ENCODE results near the gene GATD1.

Gene GATD1

GRCh38 chr11:724778-725386, 52.4 kb downstream of the GATD1 start:
- no peak for DNase-seq

- no peak for DNase-seq
Measured at GRCh38 chr11:724049-724777, 53.1 kb downstream of the GATD1 start.

- no peak for DNase-seq
Measured at GRCh38 chr11:723120-723883, 54.0 kb downstream of the GATD1 start.

GRCh38 chr11:722346-722811, 54.9 kb downstream of the GATD1 start:
- no peak for DNase-seq

DNA sequence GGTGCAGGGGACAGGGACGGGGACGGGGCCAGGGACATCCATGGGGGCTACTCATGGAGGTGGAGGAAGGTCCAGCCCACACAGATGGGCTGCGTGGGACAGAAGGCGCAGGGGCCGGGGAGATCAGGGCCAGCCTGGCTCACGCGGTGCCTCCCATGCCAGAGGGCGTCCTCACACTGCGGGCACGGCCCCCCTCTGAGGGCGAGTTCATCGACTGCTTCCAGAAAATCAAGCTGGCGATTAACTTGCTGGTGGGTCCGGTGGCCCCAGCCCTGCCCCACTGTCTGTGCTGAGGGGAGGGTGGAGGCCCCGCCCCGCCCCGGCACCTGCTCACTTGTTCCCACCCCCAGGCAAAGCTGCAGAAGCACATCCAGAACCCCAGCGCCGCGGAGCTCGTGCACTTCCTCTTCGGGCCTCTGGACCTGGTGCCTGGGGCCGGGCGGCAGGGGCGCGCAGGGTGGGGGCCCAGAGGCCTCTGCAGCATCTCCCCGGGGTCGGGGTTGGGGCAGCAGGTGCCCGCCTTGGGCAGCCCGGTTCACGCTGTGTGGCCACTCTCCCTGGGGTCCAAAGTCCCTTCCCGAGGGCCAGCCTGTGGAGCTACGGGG, 55.4 kb downstream of the GATD1 start:
- DNase-seq: no peak

DNA sequence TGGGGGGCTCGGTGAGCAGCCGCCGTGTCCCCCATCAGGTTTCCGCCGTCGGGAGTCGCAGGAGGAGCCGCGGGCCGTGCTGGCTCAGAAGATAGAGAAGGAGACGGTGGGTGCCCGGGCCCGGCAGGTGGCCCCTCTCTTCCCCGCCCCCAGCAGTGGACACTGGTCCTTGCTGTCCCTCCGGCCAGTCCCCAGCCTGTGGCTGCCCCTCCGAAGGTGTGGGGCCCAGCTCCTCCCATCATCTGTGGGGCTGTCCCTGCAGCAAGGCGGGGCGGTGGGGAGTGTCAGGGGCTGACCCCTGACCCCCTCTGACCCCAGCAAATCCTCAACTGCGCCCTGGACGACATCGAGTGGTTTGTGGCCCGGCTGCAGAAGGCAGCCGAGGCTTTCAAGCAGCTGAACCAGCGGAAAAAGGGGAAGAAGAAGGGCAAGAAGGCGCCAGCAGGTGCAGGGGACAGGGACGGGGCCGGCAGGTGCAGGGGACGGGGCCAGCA, 56.0 kb downstream of the GATD1 start:
- DNase-seq: no peak

GRCh38 chr11:720642-721246, 56.5 kb downstream of the GATD1 start:
- no peak for DNase-seq

DNA sequence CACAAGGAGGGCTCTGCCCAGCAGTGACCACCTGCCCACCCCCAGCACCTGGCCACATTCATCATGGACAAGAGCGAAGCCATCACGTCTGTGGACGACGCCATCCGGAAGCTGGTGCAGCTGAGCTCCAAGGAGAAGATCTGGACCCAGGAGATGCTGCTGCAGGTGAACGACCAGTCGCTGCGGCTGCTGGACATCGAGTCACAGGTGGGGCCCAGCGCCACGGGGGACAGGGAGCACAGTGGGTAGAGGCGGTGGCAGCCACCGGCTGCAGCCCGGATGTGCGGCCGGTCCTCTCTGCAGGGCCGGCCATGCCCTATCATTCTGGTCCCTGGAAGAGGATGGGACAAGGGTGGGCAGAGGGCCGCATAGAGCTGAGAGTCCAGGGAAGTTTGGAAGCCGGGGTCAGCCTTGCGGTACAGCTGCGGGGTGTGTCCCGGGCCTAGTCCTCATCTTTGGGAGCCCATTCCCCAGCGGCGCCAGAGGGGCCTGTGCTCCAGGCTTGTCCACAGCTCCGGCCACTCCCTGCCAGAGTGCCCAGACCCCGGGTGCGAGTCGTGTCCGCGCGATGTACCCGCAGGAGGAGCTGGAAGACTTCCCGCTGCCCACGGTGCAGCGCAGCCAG, 57.2 kb downstream of the GATD1 start:
- no peak for DNase-seq

DNA sequence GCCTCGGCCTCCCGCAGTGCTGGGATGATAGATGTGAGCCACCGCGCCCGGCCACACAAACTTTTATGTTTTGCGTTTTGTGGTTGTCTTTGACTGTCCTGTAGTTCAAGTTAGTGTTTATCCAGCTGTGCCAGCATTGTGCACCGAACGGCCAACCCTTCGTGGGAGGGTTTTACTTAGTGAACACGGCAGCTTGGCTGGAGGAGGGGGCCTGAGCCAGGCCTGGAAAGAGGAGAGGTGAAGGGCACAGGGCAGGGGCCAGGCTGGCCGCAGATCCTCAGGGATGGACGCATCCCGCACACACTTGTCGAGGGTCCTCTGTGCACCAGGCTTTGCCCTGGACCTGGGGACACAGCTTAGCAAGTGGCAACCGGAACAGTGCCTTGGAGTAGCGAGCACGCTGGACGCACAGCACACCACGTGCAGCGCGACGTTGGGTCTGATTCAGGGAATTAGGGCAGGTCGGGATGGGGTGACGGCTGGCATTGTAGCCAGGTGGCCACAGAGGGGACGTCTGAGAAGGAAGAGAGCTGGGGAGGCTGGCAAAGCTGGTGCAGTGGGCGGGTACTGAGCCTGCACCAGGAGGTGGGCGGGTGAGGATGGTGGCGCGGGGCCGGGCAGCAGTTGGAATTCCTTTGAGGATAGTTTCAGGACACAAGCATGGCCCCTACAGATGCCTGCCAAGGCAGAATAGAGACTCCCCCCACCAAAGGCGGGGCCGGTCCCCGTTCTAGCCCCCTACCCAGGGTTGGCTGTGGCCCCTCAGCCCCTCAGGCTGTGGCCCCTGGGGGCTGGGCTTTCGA, 57.9 kb downstream of the GATD1 start:
- DNase-seq: no peak
